ENCODE data around the gene TMIGD2.

- 0 out of 2 replicates have a peak, but pooled peaks have one; percentile 14 for TF ChIP-seq TSHZ2 (CRISPR knock-in tag; IDR thresholded peaks at IDR 0.05)
- TF ChIP-seq, protein P1, sequence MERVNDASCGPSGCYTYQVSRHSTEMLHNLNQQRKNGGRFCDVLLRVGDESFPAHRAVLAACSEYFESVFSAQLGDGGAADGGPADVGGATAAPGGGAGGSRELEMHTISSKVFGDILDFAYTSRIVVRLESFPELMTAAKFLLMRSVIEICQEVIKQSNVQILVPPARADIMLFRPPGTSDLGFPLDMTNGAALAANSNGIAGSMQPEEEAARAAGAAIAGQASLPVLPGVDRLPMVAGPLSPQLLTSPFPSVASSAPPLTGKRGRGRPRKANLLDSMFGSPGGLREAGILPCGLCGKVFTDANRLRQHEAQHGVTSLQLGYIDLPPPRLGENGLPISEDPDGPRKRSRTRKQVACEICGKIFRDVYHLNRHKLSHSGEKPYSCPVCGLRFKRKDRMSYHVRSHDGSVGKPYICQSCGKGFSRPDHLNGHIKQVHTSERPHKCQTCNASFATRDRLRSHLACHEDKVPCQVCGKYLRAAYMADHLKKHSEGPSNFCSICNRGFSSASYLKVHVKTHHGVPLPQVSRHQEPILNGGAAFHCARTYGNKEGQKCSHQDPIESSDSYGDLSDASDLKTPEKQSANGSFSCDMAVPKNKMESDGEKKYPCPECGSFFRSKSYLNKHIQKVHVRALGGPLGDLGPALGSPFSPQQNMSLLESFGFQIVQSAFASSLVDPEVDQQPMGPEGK (CRISPR knock-in tag; IDR thresholded peaks at IDR 0.05; ENCODE audit: borderline replicate concordance) = no peak
- no peak for TF ChIP-seq ZC3H10 (CRISPR knock-in tag; IDR thresholded peaks at IDR 0.05)
- TF ChIP-seq GLIS3 (CRISPR knock-in tag; IDR thresholded peaks at IDR 0.05) = no peak
- no peak for TF ChIP-seq ARNTL (CRISPR knock-in tag; IDR thresholded peaks at IDR 0.05; ENCODE audit: borderline replicate concordance, low read depth)
- no peak for TF ChIP-seq SNAI2 (CRISPR knock-in tag; IDR thresholded peaks at IDR 0.05)
- TF ChIP-seq ZNF565 (CRISPR knock-in tag; conservative IDR thresholded peaks at IDR 0.05; ENCODE audit: low read depth) = no peak
- TF ChIP-seq ZFP3 (CRISPR knock-in tag; IDR thresholded peaks at IDR 0.05) = no peak
Observed at GRCh38 chr19:4326837-4327251, 24.7 kb upstream of the TMIGD2 start.

Measured in SK-N-SH treated with all-trans-retinoic acid at 6 μM for 48 hours (cell line).